ENCODE results near the gene TMTC1.

GRCh38 chr12:29660847-29661246, 122.9 kb downstream of the TMTC1 start:
- TF ChIP-seq CTCF (IDR thresholded peaks at IDR 0.05; ENCODE audit: low read depth, low read length) = no peak
- TF ChIP-seq EZH2phosphoT487 (IDR thresholded peaks at IDR 0.05; ENCODE audit: low read depth) = no peak

Measured in OCI-LY3 (cell line).